ENCODE results near the gene UBE2U.
"Not testable (repeated sequence)": the region's sequence is repeated elsewhere in the genome, so short reads cannot be mapped to it uniquely, and the experiment has no call there.

Gene UBE2U

DNA sequence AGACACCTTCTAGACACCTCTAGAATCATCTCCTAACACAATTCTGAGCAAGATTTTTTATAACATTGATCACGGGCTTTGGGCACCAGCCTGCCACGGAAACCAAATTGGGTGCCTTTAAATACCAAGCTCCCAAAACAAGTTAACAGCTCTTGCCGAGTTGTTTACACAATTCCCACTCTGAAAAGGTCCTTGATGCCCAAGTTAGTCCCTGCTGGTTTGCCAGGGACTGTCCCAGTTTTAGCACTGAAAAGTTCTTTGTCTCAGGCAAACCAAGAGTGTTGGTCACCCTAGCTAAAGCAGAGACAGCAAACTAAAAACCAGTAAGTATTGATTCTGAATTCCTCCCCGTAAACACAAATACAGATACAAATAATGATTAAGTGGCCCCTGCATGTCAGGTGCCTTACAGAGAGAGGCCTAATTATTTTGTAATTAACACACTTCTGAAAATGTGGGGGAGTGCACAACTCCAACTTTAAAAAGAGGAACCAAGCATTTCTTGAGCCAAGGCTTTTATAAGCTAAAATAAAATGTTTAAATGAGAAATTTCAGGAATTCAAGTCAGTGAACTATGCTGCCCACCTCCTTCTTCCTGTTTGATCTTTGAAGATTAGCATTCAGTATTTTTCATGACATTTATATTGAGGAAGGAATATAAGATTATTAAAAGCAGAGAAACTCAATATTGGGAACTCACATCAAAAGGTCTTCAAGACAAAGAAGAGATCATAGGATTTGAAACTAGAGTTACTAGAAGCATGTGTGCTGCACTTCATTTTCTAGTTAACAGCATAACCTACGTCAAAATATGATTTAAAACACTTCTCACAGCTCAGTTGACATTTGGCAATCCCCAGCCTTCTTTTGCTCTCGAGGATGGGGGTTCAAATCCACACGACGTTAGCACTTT lies 9.0 kb upstream of the UBE2U start:
- DNase-seq, result no peak

GRCh38 chr1:64195081-64195395 lies 8.4 kb upstream of the UBE2U start:
- no peak for DNase-seq

- DNase-seq, result no peak
Observed at GRCh38 chr1:64196074-64196870, 7.2 kb upstream of the UBE2U start.

DNA sequence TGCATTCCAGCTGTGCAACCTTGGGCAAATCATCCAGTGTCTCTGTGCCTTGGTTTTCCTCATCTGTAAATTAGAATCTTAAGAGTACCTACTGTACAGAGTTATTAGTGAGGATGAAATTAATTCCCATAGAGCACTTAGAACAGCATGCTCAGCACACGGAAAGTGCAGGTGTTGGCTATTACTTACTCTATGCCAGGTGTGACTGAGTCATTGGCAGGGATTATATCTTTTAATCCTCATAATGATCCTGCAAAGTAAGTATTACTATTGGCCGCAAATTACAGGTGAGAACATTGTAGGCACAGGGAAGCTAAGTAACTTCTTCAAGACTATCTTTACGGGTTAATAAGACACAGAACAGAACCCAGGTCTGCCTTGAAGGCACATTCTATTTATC lies 6.3 kb upstream of the UBE2U start:
- no peak for DNase-seq

GRCh38 chr1:64199154-64199553 lies 4.3 kb upstream of the UBE2U start:
- DNase-seq, result no peak

- DNase-seq, result no peak
Observed at GRCh38 chr1:64200064-64200463, 3.4 kb upstream of the UBE2U start.

DNA sequence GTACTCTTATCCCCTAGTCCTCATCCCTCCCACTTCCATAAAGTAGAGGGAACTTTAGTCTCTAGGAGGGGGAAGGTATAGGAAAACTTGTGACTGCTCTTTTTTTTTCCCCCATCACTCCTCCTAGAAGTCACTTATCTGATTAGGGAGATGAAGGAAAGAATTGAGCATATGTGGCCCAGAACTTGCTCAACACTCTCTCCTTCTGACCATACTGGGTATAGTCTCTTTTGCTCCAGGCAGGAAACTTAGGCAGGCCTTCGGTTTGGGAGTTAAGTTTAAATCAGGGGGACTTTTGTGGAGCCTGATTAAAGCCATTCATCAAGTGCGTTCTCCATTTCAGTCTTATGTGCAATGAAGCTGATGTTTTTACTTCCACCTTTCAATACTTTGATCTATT lies 5.8 kb downstream of the UBE2U start:
- DNase-seq, result no peak

GRCh38 chr1:64212031-64212430 lies 8.6 kb downstream of the UBE2U start:
- no peak for DNase-seq

DNA sequence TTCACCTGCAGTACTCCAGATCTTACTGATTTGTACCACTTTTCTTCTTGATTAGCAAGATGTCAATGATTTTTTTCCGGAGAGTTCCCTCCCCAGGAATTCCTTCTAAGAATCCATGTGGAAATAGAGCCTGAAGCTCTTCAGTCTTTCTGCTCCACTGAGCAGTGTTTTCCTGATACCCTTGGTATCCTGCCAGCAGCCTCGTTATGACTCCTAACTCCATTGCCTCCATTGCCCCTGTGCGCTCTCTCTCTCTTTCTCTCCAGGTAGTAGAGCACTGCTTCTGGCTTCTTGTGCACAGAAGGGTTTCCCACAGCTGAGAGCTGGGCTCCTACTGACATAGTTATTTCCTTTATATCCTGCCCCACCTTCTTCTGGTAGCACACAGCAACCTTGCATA lies 12.2 kb downstream of the UBE2U start:
- DNase-seq, result peak in 1 of 2 experiments; percentile 9

DNA sequence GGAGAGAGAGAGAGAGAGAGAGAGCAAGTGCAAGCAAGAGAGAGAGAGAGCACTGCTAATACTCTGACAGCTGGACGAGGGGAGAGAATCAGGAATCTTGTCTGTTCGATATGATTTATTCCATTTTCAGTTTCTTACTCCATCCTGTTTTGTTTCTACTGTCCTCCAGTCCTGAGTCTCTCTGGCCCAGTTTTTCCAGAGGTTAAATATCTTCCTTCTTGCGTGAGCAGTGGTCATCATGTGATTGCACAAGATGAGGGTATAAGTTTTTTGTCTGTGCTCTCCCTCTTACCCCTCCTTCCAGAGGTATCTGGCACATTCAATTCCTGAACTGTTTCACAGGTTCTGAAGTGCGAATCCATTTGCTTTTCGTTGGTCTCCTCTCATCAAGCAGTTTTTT lies 16.8 kb downstream of the UBE2U start:
- DNase-seq, result no peak

DNA sequence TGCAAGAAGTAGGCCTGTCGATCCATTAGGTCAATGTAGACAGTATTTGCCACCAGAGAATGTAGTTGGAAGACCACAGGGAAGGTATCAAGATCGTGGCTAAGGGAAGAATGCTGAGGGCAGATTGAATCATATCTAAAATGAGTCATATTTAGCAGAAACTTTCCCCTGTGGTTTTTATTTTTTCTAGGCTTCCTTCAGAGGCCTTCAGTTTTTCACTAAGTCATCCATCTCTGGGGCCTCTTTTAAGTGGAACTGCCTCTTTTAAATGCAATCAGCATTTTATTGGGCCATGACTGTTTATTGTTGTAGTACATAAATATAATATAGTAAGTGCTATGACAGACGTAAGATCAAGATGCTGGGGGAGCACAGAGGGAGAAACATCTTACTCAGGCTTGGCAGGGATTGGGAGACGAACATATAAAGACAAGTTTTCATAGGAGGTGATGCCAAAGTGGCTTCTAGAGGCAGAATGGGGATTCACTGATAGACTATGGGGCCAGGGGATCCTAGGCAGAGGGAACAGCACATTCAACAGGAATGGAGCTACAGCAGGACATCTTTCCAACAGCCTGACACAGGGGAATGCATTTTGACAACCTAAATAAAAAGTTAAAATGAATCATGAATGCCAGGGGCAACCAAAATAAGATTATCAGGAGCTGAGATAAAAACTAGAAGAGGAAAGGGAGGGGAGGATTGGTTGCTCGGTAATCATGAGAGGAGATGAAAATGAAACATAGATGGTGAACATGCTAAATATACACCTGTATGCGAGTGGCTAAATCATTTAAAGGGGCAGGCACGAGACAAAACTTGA lies 20.1 kb downstream of the UBE2U start:
- no peak for DNase-seq

- not testable (repeated sequence) for DNase-seq
Observed at GRCh38 chr1:64224236-64224635, 20.8 kb downstream of the UBE2U start.

DNA sequence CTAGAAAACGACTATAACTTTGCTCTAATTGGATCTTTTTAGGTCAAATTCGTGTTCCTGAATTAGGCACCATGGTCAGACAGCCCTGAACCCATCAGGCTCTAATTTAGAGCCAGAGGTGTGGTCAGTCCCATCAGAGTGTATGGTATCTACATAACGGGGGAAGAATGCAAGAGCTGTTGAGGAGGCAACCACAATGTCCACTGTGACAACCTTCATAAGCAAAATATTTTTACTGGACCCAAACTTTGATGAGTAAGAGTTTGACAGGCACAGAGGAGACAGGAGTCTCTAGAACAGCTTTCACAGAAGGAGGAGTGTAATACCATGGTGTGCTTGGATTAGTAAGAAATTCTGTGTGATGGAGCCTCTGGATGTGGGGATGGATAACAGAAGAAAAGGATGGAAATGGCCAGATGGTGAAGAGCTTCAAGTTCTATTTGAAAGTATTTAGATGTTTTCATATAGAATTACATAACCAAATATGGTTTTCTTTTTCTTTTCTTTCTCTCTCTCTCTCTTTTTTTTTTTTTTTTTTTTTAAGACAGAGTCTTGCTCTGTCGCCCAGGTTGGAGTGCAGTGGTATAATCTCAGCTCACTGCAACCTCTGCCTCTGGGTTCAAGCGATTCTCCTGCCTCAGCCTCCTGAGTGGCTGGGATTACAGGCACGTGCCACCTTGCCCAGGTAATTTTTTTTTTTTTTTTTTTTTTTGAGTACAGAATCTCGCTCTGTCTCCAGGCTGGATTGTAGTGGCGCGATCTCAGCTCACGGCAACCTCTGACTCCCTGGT lies 24.9 kb downstream of the UBE2U start:
- no peak for DNase-seq

GRCh38 chr1:64229307-64229706 lies 25.9 kb downstream of the UBE2U start:
- DNase-seq, result no peak

DNA sequence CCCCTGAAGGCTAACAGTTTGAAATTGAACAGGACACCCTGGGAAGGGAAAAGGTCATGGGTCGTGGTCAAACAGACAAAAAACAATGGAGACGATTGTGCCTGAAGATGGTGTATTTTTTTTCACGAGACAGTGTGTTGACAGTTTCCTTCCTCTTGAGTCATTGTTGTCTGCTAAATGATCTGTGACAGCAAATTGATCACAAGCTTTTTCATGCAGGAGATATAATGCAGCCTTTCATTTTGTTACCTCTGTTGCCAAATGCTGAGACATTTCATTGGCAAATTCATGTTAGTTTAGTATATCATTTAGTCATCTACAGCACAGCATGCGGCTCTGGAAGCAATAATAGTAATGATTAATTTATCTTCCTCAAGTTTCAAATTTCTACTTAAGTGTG lies 27.7 kb downstream of the UBE2U start:
- DNase-seq, result peak; percentile 29 to 85

GRCh38 chr1:64231654-64232053 lies 28.2 kb downstream of the UBE2U start:
- no peak for DNase-seq

DNA sequence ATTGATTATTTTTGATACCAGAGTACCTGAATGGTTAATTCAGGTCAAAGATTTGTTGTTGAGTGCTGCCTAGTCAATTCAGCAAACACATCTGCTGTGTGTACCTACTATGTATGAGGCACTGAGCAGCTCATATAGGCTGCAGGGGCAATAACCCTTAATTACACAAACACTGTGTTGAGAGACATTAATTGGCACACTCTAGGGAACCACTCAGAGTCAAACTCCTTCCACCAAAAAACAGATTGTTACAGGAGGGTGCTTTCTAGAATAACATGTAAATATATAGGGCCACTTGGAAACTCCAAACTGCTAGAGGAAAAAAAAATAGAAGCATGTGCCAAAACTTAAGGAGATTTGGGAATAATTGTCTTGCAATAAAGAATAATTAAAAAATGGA lies 31.3 kb downstream of the UBE2U start:
- peak; percentile 22 to 77 for DNase-seq

DNA sequence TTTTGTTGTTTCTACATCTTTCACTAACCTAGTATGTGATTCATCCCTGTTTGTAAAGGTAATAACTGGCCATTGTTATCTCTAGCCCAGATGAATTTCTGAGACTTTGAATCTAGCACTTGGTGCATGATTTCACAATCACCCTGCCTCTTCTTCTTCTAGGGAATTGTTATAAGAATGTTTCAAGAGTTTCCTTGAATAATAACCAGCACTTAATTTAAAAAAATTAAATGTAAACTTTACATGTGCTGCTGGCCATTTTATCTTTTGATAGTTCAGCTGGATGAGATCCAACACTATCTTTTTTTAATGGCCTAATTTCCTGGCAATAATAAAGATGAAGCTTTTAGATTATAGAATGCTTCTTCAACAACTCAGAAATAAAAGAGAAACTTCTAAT lies 31.8 kb downstream of the UBE2U start:
- no peak for DNase-seq

DNA sequence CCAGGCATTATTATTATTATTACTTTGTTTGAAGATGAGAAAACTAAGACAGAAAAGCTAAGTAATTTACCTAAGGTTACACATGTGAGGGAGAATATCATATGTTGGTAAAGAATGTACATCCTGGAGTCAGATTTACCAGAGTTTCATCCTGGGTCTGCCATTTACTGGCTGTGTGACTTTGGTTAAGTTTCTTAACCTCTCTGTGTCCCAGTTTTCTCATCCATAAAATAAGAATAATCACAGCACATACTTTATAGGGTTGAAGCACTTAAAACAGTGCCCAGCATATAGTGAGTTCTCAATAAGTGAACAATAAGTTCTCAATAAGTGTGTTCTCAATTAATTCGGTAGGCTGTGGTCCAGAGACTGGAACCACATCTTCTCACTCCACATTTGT lies 32.5 kb downstream of the UBE2U start:
- no peak for DNase-seq

DNA sequence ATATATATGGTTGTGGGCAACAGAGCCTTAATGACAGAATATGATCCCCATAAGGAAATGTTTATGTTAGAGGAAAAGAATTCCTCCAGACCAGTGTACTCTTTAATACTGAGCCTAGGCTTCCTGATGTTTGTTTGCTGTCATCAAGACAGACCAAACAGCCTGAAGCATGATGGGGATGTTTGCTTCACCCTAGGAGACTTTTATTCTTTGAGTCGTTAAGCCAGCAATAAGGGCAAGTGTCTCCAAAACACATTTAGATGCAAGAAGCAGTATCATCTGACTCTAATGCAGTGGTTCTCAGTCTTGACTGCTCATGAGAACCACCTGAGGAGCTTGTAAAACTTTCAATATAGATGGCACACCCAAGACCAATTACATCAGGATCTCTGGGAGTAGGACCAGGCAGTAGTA lies 33.1 kb downstream of the UBE2U start:
- peak; percentile 9 to 14 for DNase-seq

- DNase-seq, result not testable (repeated sequence)
Observed at GRCh38 chr1:64239519-64239918, 36.1 kb downstream of the UBE2U start.

GRCh38 chr1:64240206-64240605 lies 36.8 kb downstream of the UBE2U start:
- DNase-seq, result no peak

- DNase-seq, result no peak
Observed at GRCh38 chr1:64241069-64241468, 37.6 kb downstream of the UBE2U start.
